Lower leg skin (tissue), 3 donors: ENCODE data around the gene MSMP.

Experiments
- POLR2A ChIP-seq, 2 donors: fragments of 450-650 bp; IDR thresholded peaks; one replicate each; pipeline ENCODE4 v1.6.1; 2016 to 2017; ENCODE audit warnings: antibody characterized with exemption in 2 of 2, mild to moderate bottlenecking in 1 of 2, moderate library complexity in 1 of 2
- TF ChIP-seq, protein P1 (sequence below), 3 donors: fragments of 450-650 bp; IDR thresholded peaks; one replicate each; pipeline ENCODE4 v1.5.1; 2016; ENCODE audit warnings: antibody characterized with exemption in 3 of 3, mild to moderate bottlenecking in 3 of 3, moderate library complexity in 2 of 3

GRCh38 chr9:35763803-35764202 lies 9.7 kb upstream of the MSMP start:
- TF ChIP-seq, protein P1, sequence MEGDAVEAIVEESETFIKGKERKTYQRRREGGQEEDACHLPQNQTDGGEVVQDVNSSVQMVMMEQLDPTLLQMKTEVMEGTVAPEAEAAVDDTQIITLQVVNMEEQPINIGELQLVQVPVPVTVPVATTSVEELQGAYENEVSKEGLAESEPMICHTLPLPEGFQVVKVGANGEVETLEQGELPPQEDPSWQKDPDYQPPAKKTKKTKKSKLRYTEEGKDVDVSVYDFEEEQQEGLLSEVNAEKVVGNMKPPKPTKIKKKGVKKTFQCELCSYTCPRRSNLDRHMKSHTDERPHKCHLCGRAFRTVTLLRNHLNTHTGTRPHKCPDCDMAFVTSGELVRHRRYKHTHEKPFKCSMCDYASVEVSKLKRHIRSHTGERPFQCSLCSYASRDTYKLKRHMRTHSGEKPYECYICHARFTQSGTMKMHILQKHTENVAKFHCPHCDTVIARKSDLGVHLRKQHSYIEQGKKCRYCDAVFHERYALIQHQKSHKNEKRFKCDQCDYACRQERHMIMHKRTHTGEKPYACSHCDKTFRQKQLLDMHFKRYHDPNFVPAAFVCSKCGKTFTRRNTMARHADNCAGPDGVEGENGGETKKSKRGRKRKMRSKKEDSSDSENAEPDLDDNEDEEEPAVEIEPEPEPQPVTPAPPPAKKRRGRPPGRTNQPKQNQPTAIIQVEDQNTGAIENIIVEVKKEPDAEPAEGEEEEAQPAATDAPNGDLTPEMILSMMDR (IDR thresholded peaks at IDR 0.05) = no peak
- no peak for TF ChIP-seq POLR2A (IDR thresholded peaks at IDR 0.05)
